K562 (cell line): ENCODE data around the gene PRRC2B. TPM values are rescaled to one million over a fixed set of nuclear protein-coding genes. Genes with fewer than 3 reads are reported as not detected.

Source experiments
- CHCHD3 ChIP-seq: fragments of 250-450 bp; sonication (Bioruptor Pico); IDR thresholded peaks from 2 replicates; pipeline ENCODE4 v2.1.2; 2022; ENCODE audit warnings: mild to moderate bottlenecking
- ELF4 ChIP-seq: fragments of 450-650 bp; formaldehyde crosslinking; IDR thresholded peaks from 2 replicates; pipeline ENCODE4 v1.4.0; 2022; ENCODE audit warnings: missing genetic modification characterization
- FOS ChIP-seq: IDR thresholded peaks from 3 replicates; pipeline ENCODE4 v1.6.1; 2011; ENCODE audit not compliant: insufficient read length; ENCODE audit errors: extremely low read depth
- GABPB1 ChIP-seq: sonication (generic); formaldehyde crosslinking; IDR thresholded peaks from 2 replicates; pipeline ENCODE4 v1.8.0; 2022; ENCODE audit warnings: mild to moderate bottlenecking, missing genetic modification reagents
- KDM5B ChIP-seq: fragments of 200-600 bp; sonication (generic); IDR thresholded peaks from 2 replicates; pipeline ENCODE4 v1.6.1; 2012; ENCODE audit warnings: low read depth, mild to moderate bottlenecking, moderate library complexity, low read length, control low read depth, inconsistent platforms; ENCODE audit not compliant: insufficient replicate concordance
- MTA1 ChIP-seq: fragments of 450-650 bp; IDR thresholded peaks from 2 replicates; pipeline ENCODE4 v1.6.1; 2017; ENCODE audit warnings: borderline replicate concordance
- MYC ChIP-seq, 2 experiments: fragments of 250-450 bp in 1 of 2; sonication (Bioruptor Pico) in 1 of 2; IDR thresholded peaks; 2 replicates each; pipeline versions ENCODE4 v1.5.1 to v1.6.1; 2012 to 2021; ENCODE audit warnings: low read depth in 2 of 2, borderline replicate concordance in 1 of 2, improper control_type of control experiment in 1 of 2, low read length in 1 of 2, mild to moderate bottlenecking in 1 of 2, moderate library complexity in 1 of 2
- NRF1 ChIP-seq, 2 experiments: fragments of 450-650 bp; IDR thresholded peaks in 1 of 2; conservative IDR thresholded peaks in 1 of 2; 2 replicates each; pipeline ENCODE4 v1.6.1; 2014; ENCODE audit warnings: mild to moderate bottlenecking in 2 of 2
- PHF21A ChIP-seq: fragments of 450-650 bp; IDR thresholded peaks from 2 replicates; pipeline ENCODE4 v1.6.1; 2017; ENCODE audit warnings: low read depth, borderline replicate concordance
- PML ChIP-seq: IDR thresholded peaks from 2 replicates; pipeline ENCODE4 v1.6.1; 2012; ENCODE audit warnings: low read length, inconsistent platforms
- RBBP5 ChIP-seq: fragments of 200-600 bp; sonication (generic); IDR thresholded peaks from 2 replicates; pipeline ENCODE4 v1.6.1; 2012; ENCODE audit warnings: borderline replicate concordance, mild to moderate bottlenecking, low read length, control low read depth, inconsistent platforms; ENCODE audit not compliant: insufficient read depth, poor library complexity, severe bottlenecking
- RCOR1 ChIP-seq, 2 experiments: IDR thresholded peaks; 2 replicates each; pipeline ENCODE4 v1.6.1; 2012; ENCODE audit warnings: low read depth in 2 of 2, low read length in 2 of 2, borderline replicate concordance in 1 of 2, improper control_type of control experiment in 1 of 2
- RFX5 ChIP-seq: IDR thresholded peaks from 2 replicates; pipeline ENCODE4 v1.6.1; 2011; ENCODE audit warnings: low read depth, mild to moderate bottlenecking, improper control_type of control experiment, low read length
- ZBTB5 ChIP-seq: fragments of 450-650 bp; IDR thresholded peaks from 2 replicates; pipeline ENCODE4 v1.6.1; 2017; ENCODE audit warnings: antibody characterized with exemption
- ZNF175 ChIP-seq: fragments of 200-800 bp; sonication (Bioruptor generic); IDR thresholded peaks from 2 replicates; pipeline ENCODE4 v1.6.1; 2016; ENCODE audit warnings: low read depth, mild to moderate bottlenecking, missing genetic modification characterization, missing compliant biosample characterization
- ZNF551 ChIP-seq: fragments of 250-450 bp; sonication (Bioruptor Pico); IDR thresholded peaks from 2 replicates; pipeline ENCODE4 v1.5.0; 2021; ENCODE audit warnings: mild to moderate bottlenecking, moderate library complexity
- polyA plus RNA-seq, 8 experiments: library from polyadenylated mRNA; depleted of rRNA in 4 of 8; stranded (reverse) in 5 of 8; unstranded in 3 of 8; fragments of >200 nt; fragmentation: Nextera tagmentation in 2 of 8; fragmentation: Illumina TruSeq in 1 of 8; extraction: Ambion mirVana in 2 of 8; extraction: Trizol in 1 of 8; gene quantifications; 2 replicates each; pipeline versions ENCODE4 v1.2.1 to v1.2.3, GENCODE V29; 2011 to 2014; ENCODE audit warnings: inconsistent platforms in 1 of 8, missing spikeins in 1 of 8
- total RNA-seq, 7 experiments: library from RNA; depleted of rRNA in 6 of 7; stranded (reverse); fragments of >200 nt in 6 of 7; fragmentation: Illumina TruSeq in 2 of 7; extraction: Trizol in 2 of 7; gene quantifications; 2 replicates each; pipeline versions ENCODE4 v1.2.1 to v1.2.3, GENCODE V29; 2011 to 2021; ENCODE audit warnings: low replicate concordance in 1 of 7
- TF ChIP-seq, protein P1 (sequence below), 2 experiments: fragments of 200-800 bp in 1 of 2; sonication (Bioruptor generic) in 1 of 2; sonication (generic) in 1 of 2; formaldehyde crosslinking in 1 of 2; IDR thresholded peaks in 1 of 2; conservative IDR thresholded peaks in 1 of 2; 2 replicates each; pipeline versions ENCODE4 v1.5.0 to v1.6.1; 2016 to 2020; ENCODE audit warnings: missing compliant biosample characterization in 1 of 2, missing genetic modification characterization in 1 of 2, missing genetic modification reagents in 1 of 2
- TF ChIP-seq, protein P2 (sequence below): fragments of 200-800 bp; sonication (Bioruptor generic); IDR thresholded peaks from 2 replicates; pipeline ENCODE4 v1.6.1; 2017; ENCODE audit warnings: missing genetic modification characterization, missing compliant biosample characterization
- TF ChIP-seq, protein P3 (sequence below): fragments of 250-450 bp; sonication (Bioruptor Pico); IDR thresholded peaks from 2 replicates; pipeline ENCODE4 v1.8.0; 2021; ENCODE audit warnings: moderate library complexity, mild to moderate bottlenecking, inconsistent platforms
- TF ChIP-seq, protein P4 (sequence below): fragments of 450-650 bp; formaldehyde crosslinking; IDR thresholded peaks from 2 replicates; pipeline ENCODE4 v1.4.0; 2022; ENCODE audit warnings: missing genetic modification characterization

PRRC2B gene
- total and polyA plus RNA-seq, 9 of the 15 experiments (the other 6 are each of a cell fraction or from before 2014, with no cell fraction given): 0.34 to 125 (median 30.9) TPM

DNA sequence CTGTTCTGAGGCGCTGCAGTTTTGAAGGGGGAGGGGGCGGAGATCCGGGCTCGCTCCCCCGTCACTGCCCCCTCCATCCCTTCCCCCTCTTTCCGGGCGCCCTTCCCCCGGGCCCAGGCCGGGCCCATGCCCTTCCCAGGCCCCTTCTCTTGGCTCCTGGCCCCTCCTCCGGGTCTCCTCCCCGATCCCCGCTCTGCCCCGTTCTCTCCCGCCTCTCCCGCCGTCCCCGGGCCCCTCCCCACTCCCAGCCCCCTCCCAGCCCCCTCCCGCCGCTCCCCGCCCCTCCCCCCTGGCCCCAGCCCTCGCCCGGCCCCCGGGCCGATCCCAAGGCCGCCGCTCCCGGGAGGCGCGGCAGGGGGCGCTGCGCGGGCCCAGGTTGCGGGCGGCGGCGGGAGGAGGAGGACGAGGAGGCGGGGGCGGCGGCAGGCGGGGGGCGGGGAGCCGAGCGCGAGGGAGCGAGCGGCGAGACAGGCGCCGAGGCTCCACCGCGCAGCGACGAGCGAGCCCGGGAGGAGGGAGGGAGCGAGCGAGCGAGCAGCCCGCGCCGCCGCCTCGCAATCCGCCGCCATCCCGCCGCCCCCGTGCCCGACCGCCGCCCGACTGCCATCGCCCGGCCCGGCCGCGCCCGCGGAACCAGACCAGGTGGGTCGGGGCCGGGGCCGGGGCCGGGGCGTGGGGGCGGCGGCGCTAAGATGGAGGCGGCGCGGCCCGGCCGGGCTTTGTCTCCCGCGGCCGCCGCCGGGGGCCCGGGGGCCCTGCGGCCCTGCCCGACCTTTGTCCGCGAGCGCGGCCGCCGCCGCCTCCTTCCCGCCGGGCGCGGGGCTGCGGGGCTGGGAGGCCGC lies at the start of gene PRRC2B (continued):
- TF ChIP-seq, protein P1, sequence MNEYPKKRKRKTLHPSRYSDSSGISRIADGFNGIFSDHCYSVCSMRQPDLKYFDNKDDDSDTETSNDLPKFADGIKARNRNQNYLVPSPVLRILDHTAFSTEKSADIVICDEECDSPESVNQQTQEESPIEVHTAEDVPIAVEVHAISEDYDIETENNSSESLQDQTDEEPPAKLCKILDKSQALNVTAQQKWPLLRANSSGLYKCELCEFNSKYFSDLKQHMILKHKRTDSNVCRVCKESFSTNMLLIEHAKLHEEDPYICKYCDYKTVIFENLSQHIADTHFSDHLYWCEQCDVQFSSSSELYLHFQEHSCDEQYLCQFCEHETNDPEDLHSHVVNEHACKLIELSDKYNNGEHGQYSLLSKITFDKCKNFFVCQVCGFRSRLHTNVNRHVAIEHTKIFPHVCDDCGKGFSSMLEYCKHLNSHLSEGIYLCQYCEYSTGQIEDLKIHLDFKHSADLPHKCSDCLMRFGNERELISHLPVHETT (CRISPR knock-in tag; conservative IDR thresholded peaks at IDR 0.05 in 1 of 2, IDR thresholded peaks at IDR 0.05 in 1 of 2): peak in 1 of 2 experiments; percentile 81; a peak in 2 of 4 replicates
- TF ChIP-seq KDM5B (peak; percentile 57), ZNF175 (no peak), CHCHD3 (CRISPR knock-in tag) (no peak), FOS (no peak), MYC (IDR thresholded peaks at IDR 0.05; ENCODE audit: low read depth, low read length) (peak; percentile 81), MYC (CRISPR knock-in tag; IDR thresholded peaks at IDR 0.05; ENCODE audit: borderline replicate concordance, low read depth) (no peak), RCOR1 (IDR thresholded peaks at IDR 0.05; ENCODE audit: borderline replicate concordance in 1 of 2, low read depth in 2 of 2, low read length in 2 of 2) (peak in 1 of 2 experiments; percentile 13; a peak in 1 of 4 replicates), ZNF551 (CRISPR knock-in tag) (no peak), NRF1 (conservative IDR thresholded peaks at IDR 0.05 in 1 of 2, IDR thresholded peaks at IDR 0.05 in 1 of 2) (no peak), PML (no peak), ZBTB5 (no peak), RFX5 (no peak), RBBP5 (peak; percentile 55), PHF21A (no peak), GABPB1 (no peak), MTA1 (no peak), ELF4 (no peak)
- TF ChIP-seq, protein P2, sequence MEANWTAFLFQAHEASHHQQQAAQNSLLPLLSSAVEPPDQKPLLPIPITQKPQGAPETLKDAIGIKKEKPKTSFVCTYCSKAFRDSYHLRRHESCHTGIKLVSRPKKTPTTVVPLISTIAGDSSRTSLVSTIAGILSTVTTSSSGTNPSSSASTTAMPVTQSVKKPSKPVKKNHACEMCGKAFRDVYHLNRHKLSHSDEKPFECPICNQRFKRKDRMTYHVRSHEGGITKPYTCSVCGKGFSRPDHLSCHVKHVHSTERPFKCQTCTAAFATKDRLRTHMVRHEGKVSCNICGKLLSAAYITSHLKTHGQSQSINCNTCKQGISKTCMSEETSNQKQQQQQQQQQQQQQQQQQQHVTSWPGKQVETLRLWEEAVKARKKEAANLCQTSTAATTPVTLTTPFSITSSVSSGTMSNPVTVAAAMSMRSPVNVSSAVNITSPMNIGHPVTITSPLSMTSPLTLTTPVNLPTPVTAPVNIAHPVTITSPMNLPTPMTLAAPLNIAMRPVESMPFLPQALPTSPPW (CRISPR knock-in tag): peak; percentile 99
- TF ChIP-seq, protein P3, sequence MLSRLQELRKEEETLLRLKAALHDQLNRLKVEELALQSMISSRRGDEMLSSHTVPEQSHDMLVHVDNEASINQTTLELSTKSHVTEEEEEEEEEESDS (CRISPR knock-in tag): no peak
- TF ChIP-seq, protein P4, sequence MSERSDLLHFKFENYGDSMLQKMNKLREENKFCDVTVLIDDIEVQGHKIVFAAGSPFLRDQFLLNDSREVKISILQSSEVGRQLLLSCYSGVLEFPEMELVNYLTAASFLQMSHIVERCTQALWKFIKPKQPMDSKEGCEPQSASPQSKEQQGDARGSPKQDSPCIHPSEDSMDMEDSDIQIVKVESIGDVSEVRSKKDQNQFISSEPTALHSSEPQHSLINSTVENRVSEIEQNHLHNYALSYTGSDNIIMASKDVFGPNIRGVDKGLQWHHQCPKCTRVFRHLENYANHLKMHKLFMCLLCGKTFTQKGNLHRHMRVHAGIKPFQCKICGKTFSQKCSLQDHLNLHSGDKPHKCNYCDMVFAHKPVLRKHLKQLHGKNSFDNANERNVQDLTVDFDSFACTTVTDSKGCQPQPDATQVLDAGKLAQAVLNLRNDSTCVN (CRISPR knock-in tag): no peak
